Activated effector memory CD4-positive, alpha-beta T cell treated with anti-CD3 and anti-CD28 coated beads, Interleukin-2, amount 50 U/mL, for 16 hours (primary cell): ENCODE measurements around the gene GDAP1L1.

Experiments used
- DNase-seq: peaks from one replicate; pipeline ENCODE4 v3.0.0-alpha.2; 2020

GDAP1L1 gene

DNA sequence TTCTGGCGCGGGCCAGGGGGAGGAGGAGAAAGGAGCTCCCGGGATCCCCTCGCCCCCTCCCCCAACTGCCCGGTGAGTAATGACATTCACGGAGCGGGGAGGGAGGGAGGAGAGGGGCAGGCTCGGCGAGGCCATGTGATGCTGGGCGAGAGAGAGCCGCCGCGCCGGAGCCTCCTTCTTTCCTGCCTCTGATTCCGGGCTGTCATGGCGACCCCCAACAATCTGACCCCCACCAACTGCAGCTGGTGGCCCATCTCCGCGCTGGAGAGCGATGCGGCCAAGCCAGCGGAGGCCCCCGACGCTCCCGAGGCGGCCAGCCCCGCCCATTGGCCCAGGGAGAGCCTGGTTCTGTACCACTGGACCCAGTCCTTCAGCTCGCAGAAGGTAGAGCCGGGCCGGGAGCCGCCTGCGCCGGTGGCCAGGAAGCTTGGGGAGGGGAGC is at the start of gene GDAP1L1:
Gene GDAP1L1 (plus strand): TSS at position 178 of the 441 bp plus-strand sequence. CDS start 27 bp downstream, at position 205.
- DNase-seq, result no peak

DNA sequence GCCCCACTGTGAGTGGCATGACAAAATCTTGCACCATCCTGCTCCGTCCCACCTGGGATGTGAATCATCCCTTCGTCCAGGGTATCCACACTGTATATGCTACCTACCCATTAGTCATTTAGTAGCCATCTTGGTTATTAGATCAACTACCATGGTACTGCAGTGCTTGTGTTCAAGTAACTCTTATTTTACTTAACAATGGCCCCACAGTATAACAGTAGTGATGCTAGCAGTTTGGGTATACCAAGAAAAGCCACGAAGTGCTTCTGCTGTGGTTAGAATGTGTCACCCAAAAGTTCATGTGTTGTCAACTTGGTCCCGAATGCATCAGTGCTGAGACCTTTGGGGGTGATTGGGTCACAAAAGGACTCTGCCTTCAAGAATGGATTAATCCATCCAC is 48.2 kb upstream of the GDAP1L1 start:
- no peak for DNase-seq

DNA sequence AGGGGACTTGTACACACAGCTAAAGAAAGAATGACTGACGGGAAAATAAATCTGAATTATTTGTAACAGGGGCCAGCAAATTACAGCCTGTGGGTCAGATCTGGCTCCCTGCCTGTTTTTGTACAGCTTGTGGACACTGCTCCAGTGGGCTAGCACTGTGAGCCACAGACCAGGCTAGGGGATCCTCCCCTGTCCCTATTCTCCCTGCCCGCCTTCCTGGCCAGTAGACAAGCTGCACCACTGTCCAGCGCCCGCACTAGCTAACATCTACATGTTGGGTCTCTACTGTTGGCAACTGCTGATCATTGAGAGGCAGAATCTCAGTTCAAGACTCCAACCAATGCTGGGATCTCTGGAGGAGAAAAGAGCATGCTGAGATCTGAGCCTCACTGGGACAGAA is 47.2 kb upstream of the GDAP1L1 start:
- no peak for DNase-seq

GRCh38 chr20:44200371-44200770 is 46.7 kb upstream of the GDAP1L1 start:
- DNase-seq, result no peak

DNA sequence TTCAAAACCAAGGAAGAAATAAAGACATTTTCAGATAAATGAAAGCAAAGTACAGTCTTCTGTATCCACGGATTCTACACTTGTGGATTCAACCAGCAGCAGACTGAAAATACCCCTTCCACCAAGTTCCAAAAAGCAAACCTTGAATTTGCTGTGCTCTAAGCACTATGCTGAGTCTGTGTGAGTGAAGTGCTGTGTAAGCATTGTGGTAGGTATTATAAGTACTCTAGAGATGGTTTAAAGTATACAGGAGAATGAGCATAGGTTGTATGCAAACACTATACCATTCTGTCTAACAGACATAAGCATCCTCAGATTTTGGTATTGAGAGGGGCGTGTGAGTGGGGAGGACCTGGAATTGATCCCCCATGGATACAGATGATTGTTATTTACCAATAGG is 46.1 kb upstream of the GDAP1L1 start:
- no peak for DNase-seq

- DNase-seq, result no peak
Observed at GRCh38 chr20:44203161-44203560, 43.9 kb upstream of the GDAP1L1 start.

DNA sequence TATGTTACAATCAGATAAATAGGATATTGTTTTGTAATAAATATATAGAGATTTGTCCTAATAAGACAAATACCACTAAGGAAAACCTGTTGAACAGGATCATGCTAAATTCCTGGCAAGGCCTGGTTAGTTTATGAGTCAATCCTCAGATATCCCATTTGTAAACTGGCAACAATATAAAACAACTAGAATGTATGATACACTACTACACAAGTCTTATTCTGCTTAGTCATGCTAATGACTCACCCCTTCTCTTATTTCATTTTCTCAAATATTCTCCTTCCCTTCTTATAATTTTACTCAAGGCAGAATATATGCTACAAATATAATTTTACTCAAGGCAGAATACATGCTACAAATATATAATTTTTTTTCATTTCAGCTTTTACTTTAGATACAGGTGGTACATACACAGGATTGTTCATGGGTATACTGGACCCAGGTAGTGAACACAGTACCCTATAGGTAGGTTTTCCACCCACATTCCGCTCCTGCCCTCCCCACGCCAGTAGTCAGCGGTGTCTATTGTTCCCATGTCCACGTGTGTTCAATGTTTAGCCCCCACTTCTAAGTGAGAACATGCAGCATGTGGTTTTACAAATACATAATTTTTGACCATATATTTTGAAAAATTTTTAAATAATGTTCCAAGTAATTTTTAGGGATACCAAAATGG is 42.8 kb upstream of the GDAP1L1 start:
- DNase-seq, result no peak

GRCh38 chr20:44204832-44205215 is 42.3 kb upstream of the GDAP1L1 start:
- DNase-seq, result no peak

DNA sequence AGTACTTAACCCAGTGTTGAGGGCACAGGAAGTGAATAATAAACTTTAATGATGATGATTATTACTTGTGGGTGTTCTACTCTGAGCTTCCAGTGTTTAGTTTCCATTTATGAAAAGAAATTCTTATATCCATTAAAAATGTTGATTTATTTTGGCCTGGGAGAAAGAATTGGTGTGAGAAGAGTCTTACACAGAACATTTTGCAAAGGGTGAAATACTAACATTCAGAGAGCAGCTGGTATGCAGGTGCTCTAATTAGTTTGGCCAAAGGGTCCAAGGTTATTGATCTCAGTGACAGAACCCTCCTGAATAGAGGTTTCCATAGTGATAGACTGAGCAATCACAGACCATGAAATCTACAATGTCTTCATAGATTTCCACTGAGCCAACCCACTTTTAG is 41.0 kb upstream of the GDAP1L1 start:
- DNase-seq, result no peak

- no peak for DNase-seq
Observed at GRCh38 chr20:44207126-44207723, 39.9 kb upstream of the GDAP1L1 start.

GRCh38 chr20:44208165-44208564 is 38.9 kb upstream of the GDAP1L1 start:
- no peak for DNase-seq

DNA sequence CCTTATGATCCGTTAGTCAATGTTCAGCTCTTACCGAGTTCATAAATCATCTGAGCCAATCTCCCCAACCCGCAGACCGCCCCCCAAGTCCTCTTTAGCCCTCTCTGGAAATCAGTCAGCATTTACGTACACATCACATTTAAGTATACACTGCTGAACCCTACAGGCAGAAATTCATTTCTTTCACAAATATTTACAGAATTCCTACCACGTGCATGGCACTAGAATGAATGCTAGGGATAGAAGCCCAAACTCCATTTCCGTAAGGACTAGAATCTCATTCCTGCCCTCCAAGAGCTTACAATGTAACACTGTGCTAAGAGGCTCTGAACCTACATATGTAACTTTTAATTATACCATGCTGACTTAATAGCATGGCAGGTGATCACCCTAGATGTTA is 38.3 kb upstream of the GDAP1L1 start:
- DNase-seq, result no peak

- DNase-seq, result peak; percentile 69
Observed at GRCh38 chr20:44209686-44210405, 37.3 kb upstream of the GDAP1L1 start.

DNA sequence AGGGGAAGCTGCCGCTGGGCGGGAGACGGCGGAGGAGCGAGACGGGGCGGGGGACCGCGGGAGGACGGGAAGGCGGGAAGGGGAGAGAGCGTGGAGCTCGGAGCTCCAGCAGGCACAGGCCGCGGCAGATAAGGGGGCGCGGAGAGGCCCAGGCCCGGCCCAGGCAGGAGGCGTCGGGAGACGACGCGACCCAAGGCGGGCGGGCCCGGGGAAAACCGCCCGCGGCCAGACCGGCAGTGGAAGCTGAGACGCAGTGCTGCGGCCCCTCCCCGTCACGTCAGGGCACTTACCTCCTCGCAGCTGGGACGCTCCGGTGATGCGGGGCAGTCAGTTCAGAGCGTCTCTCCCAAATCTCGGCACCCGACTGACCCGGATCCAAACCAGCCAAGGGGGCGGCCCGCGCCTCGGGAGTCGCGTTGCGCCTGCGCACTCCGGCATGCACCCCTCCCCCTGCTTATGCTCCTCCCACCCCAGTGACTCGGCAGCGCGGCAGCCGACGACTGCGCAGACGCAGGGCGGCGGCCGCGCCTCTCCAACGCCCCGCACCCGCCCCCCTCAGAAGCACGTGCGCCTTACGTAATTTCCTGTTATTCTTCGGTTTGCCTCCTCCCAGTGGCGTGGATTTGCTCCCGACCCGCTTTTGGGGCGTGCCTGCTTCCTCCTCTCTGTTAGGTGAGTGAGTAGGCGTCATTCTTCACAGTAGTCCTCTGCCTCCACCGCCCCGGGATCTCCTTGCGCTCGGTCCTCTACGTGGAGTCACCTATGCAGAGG is 36.5 kb upstream of the GDAP1L1 start, which contains the start of gene OSER1:
Gene OSER1 (minus strand): TSS at position 366 of the 771 bp plus-strand sequence. CDS start 3,814 bp downstream, outside the sequence.
- peak; percentile 99 for DNase-seq

GRCh38 chr20:44211177-44212039 is 35.7 kb upstream of the GDAP1L1 start:
- no peak for DNase-seq

- no peak for DNase-seq
Observed at GRCh38 chr20:44212792-44213191, 34.3 kb upstream of the GDAP1L1 start.

DNA sequence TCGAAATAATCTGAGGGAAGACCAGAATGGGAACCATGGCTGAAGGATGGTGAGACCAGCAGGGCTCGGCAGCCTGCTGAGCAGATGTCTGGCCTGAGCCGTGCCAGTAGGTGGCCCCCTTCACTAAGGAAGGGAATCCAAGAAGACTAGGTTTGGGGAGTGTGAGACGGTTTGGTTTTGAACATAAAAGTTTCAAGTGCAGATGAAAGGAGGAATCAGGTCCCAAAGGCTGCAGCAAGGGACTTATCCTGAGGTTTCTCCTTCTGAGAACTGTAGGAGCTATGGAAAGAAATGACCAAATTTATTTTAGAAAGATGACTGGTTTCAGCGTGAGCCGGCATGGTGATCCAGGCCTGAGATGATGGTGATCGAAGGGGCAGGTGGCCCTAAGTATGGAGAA is 32.0 kb upstream of the GDAP1L1 start:
- DNase-seq, result peak; percentile 89

- DNase-seq, result peak; percentile 88
Observed at GRCh38 chr20:44217342-44218092, 29.6 kb upstream of the GDAP1L1 start.

DNA sequence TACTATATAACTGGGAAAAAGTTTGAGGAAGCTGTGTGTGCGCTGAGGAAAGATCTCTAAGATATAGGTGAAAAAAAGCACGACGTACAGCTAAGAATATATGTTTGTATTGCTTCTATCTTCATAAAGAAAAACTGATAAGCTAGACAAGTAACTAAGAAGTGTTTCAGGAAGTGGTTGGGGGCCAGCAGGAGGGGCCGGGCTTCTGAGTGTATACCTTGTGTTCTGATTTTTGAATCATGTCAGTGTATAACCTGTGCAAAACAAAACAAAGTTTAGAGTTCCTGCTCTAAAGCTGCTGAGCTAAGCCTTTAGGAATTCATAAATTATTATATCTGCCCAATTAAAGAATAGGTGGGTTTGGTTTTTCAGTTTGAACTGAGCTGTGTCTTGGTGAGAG is 28.7 kb upstream of the GDAP1L1 start:
- peak; percentile 80 for DNase-seq

- no peak for DNase-seq
Observed at GRCh38 chr20:44219170-44219730, 27.9 kb upstream of the GDAP1L1 start.

DNA sequence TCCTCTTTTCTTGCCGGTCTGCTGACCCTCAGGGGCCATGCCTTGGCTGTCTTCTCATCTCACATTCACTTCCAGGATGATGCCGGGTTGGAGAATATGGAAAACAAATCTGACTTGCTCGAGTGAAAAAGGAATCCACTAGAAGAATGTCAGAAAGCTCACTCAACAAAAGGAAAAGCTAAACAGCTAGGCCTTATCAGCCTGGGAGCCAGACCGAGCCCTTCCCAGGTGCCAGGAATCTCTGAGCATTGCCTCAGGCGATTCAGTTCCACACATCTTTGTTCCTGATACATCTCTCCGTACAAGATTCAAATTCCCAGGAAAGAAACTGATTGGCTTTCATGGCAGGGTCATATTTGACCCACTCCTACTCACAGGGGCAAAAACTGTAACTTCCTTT is 27.3 kb upstream of the GDAP1L1 start:
- DNase-seq, result no peak
